ENCODE data around the gene NHERF2.

GRCh38 chr16:2037115-2037514 lies 10.4 kb downstream of the NHERF2 start:
- TF ChIP-seq GATA3 (IDR thresholded peaks at IDR 0.05; ENCODE audit: low read depth, low read length) (no peak), GATA2 (IDR thresholded peaks at IDR 0.05; ENCODE audit: low read depth, low read length) (no peak)

Data from SH-SY5Y (cell line).